Tibial nerve (tissue), 4 donors: ENCODE measurements around the gene SI.

Source experiments
- CTCF ChIP-seq, 5 experiments: fragments of 200-600 bp in 3 of 5; fragments of 450-650 bp in 2 of 5; sonication (generic) in 3 of 5; IDR thresholded peaks; one replicate each; pipeline ENCODE4 v1.5.1; 2016 to 2019; ENCODE audit warnings: antibody characterized with exemption in 5 of 5, mild to moderate bottlenecking in 3 of 5, moderate library complexity in 2 of 5
- EP300 ChIP-seq, 2 donors: sonication (generic); formaldehyde crosslinking; IDR thresholded peaks; one replicate each; pipeline ENCODE4 v1.6.1; 2017; ENCODE audit warnings: antibody characterized with exemption in 2 of 2, mild to moderate bottlenecking in 1 of 2
- POLR2A ChIP-seq, 2 donors: fragments of 450-650 bp; IDR thresholded peaks; one replicate each; pipeline ENCODE4 v1.6.1; 2017; ENCODE audit warnings: antibody characterized with exemption in 2 of 2, mild to moderate bottlenecking in 2 of 2, moderate library complexity in 2 of 2

- TF ChIP-seq CTCF (IDR thresholded peaks at IDR 0.05) (no peak), POLR2A (IDR thresholded peaks at IDR 0.05) (no peak), EP300 (IDR thresholded peaks at IDR 0.05) (no peak)
Observed at GRCh38 chr3:165125836-165126235, 47.5 kb upstream of the SI start.
